Stimulated activated CD8-positive, alpha-beta memory T cell treated with anti-CD3 and anti-CD28 coated beads, Interleukin-15, amount 100 ng/mL, for 4 hours (primary cell): ENCODE measurements around the gene SF3A1.

Experiments used
- DNase-seq, 2 donors: peaks; one replicate each; pipeline ENCODE4 v3.0.0-alpha.2; 2020; ENCODE audit warnings: low read depth in 2 of 2

Gene SF3A1

GRCh38 chr22:30288419-30289140 lies 68.1 kb downstream of the SF3A1 start:
- no peak for DNase-seq

- peak; percentile 63 to 82 for DNase-seq
Observed at GRCh38 chr22:30287648-30288418, 68.9 kb downstream of the SF3A1 start.

GRCh38 chr22:30286813-30287647 lies 69.7 kb downstream of the SF3A1 start:
- DNase-seq: peak; percentile 54 to 66

GRCh38 chr22:30286331-30286730 lies 70.4 kb downstream of the SF3A1 start:
- no peak for DNase-seq

- no peak for DNase-seq
Observed at GRCh38 chr22:30285846-30286200, 70.9 kb downstream of the SF3A1 start.

GRCh38 chr22:30285176-30285845 lies 71.4 kb downstream of the SF3A1 start:
- DNase-seq: no peak

GRCh38 chr22:30284666-30285065 lies 72.0 kb downstream of the SF3A1 start:
- DNase-seq: no peak

- DNase-seq: no peak
Observed at GRCh38 chr22:30284172-30284571, 72.5 kb downstream of the SF3A1 start.

GRCh38 chr22:30283342-30283741 lies 73.4 kb downstream of the SF3A1 start:
- no peak for DNase-seq

- DNase-seq: no peak
Observed at GRCh38 chr22:30282616-30283046, 74.1 kb downstream of the SF3A1 start.
